B cell (primary cell): ENCODE measurements around the gene RNF38. TPM values are rescaled to one million over a fixed set of nuclear protein-coding genes. Genes with fewer than 3 reads are reported as not detected.
"Not testable (repeated sequence)": the region's sequence is repeated elsewhere in the genome, so short reads cannot be mapped to it uniquely, and the experiment has no call there.

Source experiments
- ATAC-seq: fragments of 200-7000 bp; cut with Tn5 transposase; one replicate; pipeline ENCODE4 v1.10.0; 2021; ENCODE audit warnings: low read depth, mild to moderate bottlenecking, moderate number of reproducible peaks, moderate library complexity
- CTCF ChIA-PET: fragments of 350-600 bp; sonication (Branson Sonifier 250); formaldehyde crosslinking; loops from one replicate; lab custom pipeline; 2021; ENCODE audit warnings: antibody characterized with exemption, inconsistent platforms; lab: Charles Lee
- POLR2A ChIA-PET: fragments of 350-600 bp; sonication (Branson Sonifier 250); formaldehyde crosslinking; loops from one replicate; lab custom pipeline; 2021; ENCODE audit warnings: antibody characterized with exemption; lab: Charles Lee
- DNase-seq: peaks from one replicate; pipeline ENCODE4 v3.0.0; 2013
- H2AFZ ChIP-seq: 2 replicates; pipeline ENCODE4 v1.6.1; 2012; ENCODE audit warnings: mild to moderate bottlenecking, low read depth, low read length; ENCODE audit not compliant: insufficient read depth, poor library complexity, severe bottlenecking
- H3K27ac ChIP-seq, 2 donors: 1 replicate in 1 of 2; 2 replicates in 1 of 2; pipeline ENCODE4 v1.5.1; 2012 to 2013; ENCODE audit warnings: low read length in 2 of 2, mild to moderate bottlenecking in 2 of 2, moderate library complexity in 1 of 2
- H3K27me3 ChIP-seq, 4 experiments: fragments of 200-600 bp in 1 of 4; sonication (generic) in 1 of 4; replicated peaks in 1 of 4; 1 replicate in 2 of 4; 2 replicates in 2 of 4; pipeline versions ENCODE4 v1.6.1 to v1.7.0; 2013 to 2016; ENCODE audit warnings: low read length in 3 of 4, mild to moderate bottlenecking in 2 of 4, mixed read lengths in 1 of 4, moderate library complexity in 1 of 4; ENCODE audit not compliant: insufficient read depth in 4 of 4, control insufficient read depth in 3 of 4; ENCODE audit errors: control extremely low read depth in 1 of 4
- H3K36me3 ChIP-seq, 2 experiments: replicated peaks in 1 of 2; 1 replicate in 1 of 2; 2 replicates in 1 of 2; pipeline versions ENCODE4 v1.6.1 to v1.7.1; 2013; ENCODE audit warnings: low read length in 1 of 2; ENCODE audit not compliant: insufficient read depth in 2 of 2, control insufficient read depth in 1 of 2; ENCODE audit errors: control extremely low read depth in 1 of 2, extremely low read depth in 1 of 2
- H3K4me1 ChIP-seq, 2 donors: fragments of 200-600 bp in 1 of 2; sonication (generic) in 1 of 2; 1 replicate in 1 of 2; 2 replicates in 1 of 2; pipeline versions ENCODE4 v1.5.1 to v1.6.1; 2013 to 2017; ENCODE audit warnings: low read length in 2 of 2; ENCODE audit not compliant: control insufficient read depth in 2 of 2, insufficient read depth in 2 of 2
- H3K4me2 ChIP-seq: replicated peaks from 2 replicates; pipeline ENCODE3; 2012; ENCODE audit warnings: mild to moderate bottlenecking, low read depth, low read length; ENCODE audit not compliant: poor library complexity, severe bottlenecking
- H3K4me3 ChIP-seq, 5 experiments: fragments of 200-600 bp in 1 of 5; sonication (generic) in 1 of 5; 1 replicate in 3 of 5; 2 replicates in 2 of 5; pipeline versions ENCODE4 v1.5.1 to v1.7.0; 2011 to 2016; ENCODE audit warnings: low read length in 4 of 5, mild to moderate bottlenecking in 4 of 5, low read depth in 2 of 5, control low read depth in 1 of 5, moderate library complexity in 1 of 5; ENCODE audit not compliant: insufficient read depth in 1 of 5; ENCODE audit errors: control extremely low read depth in 1 of 5, extremely low read depth in 1 of 5
- H3K79me2 ChIP-seq: fragments of 200-600 bp; sonication (generic); one replicate; pipeline ENCODE4 v1.6.0; 2016; ENCODE audit warnings: low read length; ENCODE audit not compliant: control insufficient read depth, insufficient read depth
- H3K9ac ChIP-seq: fragments of 200-600 bp; sonication (generic); 2 replicates; pipeline ENCODE4 v1.6.1; 2017; ENCODE audit warnings: mild to moderate bottlenecking, low read length, moderate library complexity
- H3K9me3 ChIP-seq, 3 donors: one replicate each; pipeline versions ENCODE4 v1.6.1 to v1.7.1; 2013; ENCODE audit warnings: low read length in 2 of 3; ENCODE audit not compliant: control insufficient read depth in 2 of 3, insufficient read depth in 1 of 3; ENCODE audit errors: control extremely low read depth in 1 of 3
- H4K20me1 ChIP-seq: 2 replicates; pipeline ENCODE4 v1.6.0; 2012; ENCODE audit warnings: mild to moderate bottlenecking, low read length; ENCODE audit not compliant: insufficient read depth, control insufficient read depth, poor library complexity, severe bottlenecking
- H3K27ac Mint-ChIP-seq: one replicate; pipeline ENCODE4 v1.8.0; 2021; ENCODE audit warnings: mixed read lengths
- H3K27me3 Mint-ChIP-seq: one replicate; pipeline ENCODE4 v1.8.0; 2021; ENCODE audit warnings: mixed read lengths
- H3K4me1 Mint-ChIP-seq: one replicate; pipeline ENCODE4 v1.8.0; 2021; ENCODE audit warnings: mixed read lengths
- H3K4me3 Mint-ChIP-seq: one replicate; pipeline ENCODE4 v1.8.0; 2021; ENCODE audit warnings: mixed read lengths
- H3K9me3 Mint-ChIP-seq: one replicate; pipeline ENCODE4 v1.8.0; 2022; ENCODE audit warnings: mixed read lengths; ENCODE audit not compliant: insufficient read depth
- CTCF ChIP-seq: fragments of 200-600 bp; IDR thresholded peaks from one replicate; pipeline ENCODE4 v1.8.0; 2022; ENCODE audit warnings: antibody characterized with exemption, mild to moderate bottlenecking
- EZH2 ChIP-seq: IDR thresholded peaks from 2 replicates; pipeline ENCODE4 v1.6.1; 2012; ENCODE audit warnings: borderline replicate concordance, low read depth, mild to moderate bottlenecking, moderate library complexity, low read length; ENCODE audit not compliant: insufficient read depth, poor library complexity, severe bottlenecking
- WGBS: methylation state at CpG from one replicate; pipeline ENCODE4 v1.1.5; 2013; ENCODE audit warnings: missing lambda C conversion rate; ENCODE audit not compliant: insufficient coverage; 5-methylcytosine and 5-hydroxymethylcytosine counted together
- intact Hi-C: fragments of 100-400 bp; cut with micrococcal nuclease; formaldehyde crosslinking; loops from one replicate; pipeline ENCODE4 v1.10.0; 2022
- polyA minus RNA-seq: library from RNA; depleted of rRNA, polyadenylated mRNA; stranded (reverse); fragments of >200 nt; gene quantifications from 2 replicates; pipeline ENCODE4 v1.2.3, GENCODE V29; 2012
- polyA plus RNA-seq: library from polyadenylated mRNA; depleted of rRNA; stranded (reverse); fragments of >200 nt; gene quantifications from 2 replicates; pipeline ENCODE4 v1.2.3, GENCODE V29; 2012
- total RNA-seq, 2 donors: library from RNA; stranded (reverse); fragments of 120-200 nt in 1 of 2; gene quantifications; 1 replicate in 1 of 2; 2 replicates in 1 of 2; pipeline versions ENCODE4 v1.2.3 to v1.2.4, GENCODE V29; 2013 to 2022

Gene RNF38
- total RNA-seq, result 73.3 and 81.6 TPM in 2 replicates
- total RNA-seq (2013), result 22.6 TPM
- polyA plus RNA-seq, result 25.2 and 36.8 TPM in 2 replicates
- polyA minus RNA-seq, result 40.0 and 86.2 TPM in 2 replicates

GRCh38 chr9:36399980-36400331 lies at the start of gene RNF38:
Gene RNF38 (minus strand): TSS chr9:36400269. CDS start chr9:36400108, 161 bp downstream.
- intact Hi-C loops, result loop anchor here (1.0 to 10.0 kb wide), 7 partner anchors 87 to 595 kb away; partner anchors contain the start of genes CLTA, GNE and MELK
- Histone ChIP-seq H3K27ac (peak within 1 kb of the TSS; percentile 94 to 98), H3K79me2 (peaks cover 72% of the 10 kb centered on the region)

GRCh38 chr9:36448555-36448954 lies 48.5 kb upstream of the RNF38 start:
- H3K9ac ChIP-seq, H3K27me3 Mint-ChIP-seq, intact Hi-C loops, H2AFZ ChIP-seq, H3K9me3 Mint-ChIP-seq, H3K4me3 Mint-ChIP-seq, ATAC-seq, H3K4me1 ChIP-seq, H3K27ac ChIP-seq, H3K27me3 ChIP-seq, H3K4me2 ChIP-seq, H3K9me3 ChIP-seq, H3K27ac Mint-ChIP-seq, DNase-seq, H3K4me3 ChIP-seq, POLR2A ChIA-PET, H3K36me3 ChIP-seq: not testable (repeated sequence)
- Histone ChIP-seq H4K20me1 (peaks cover 64% of the 10 kb centered on the region), H3K79me2 (peaks cover 94% of the 10 kb centered on the region)
- CTCF ChIA-PET, result interaction anchor here (1.3 to 2.5 kb wide), 4 partner anchors 12 to 108 kb away, joined by 3 to 9 read pairs (median 6); no protein-coding TSS in a partner anchor
- WGBS, result 87% methylated on average over 3 of the region's 9 CpGs
- H3K4me1 Mint-ChIP-seq, result peaks cover 17% of the 10 kb centered on the region

More at GRCh38 chr9:36399980-36400331, at the start of gene RNF38:
- POLR2A ChIA-PET, result interaction anchor here (0.6 to 1.9 kb wide), 5 partner anchors 17 to 1394 kb away, joined by 3 to 8 read pairs (median 4); no protein-coding TSS in a partner anchor
- Histone ChIP-seq H3K9ac (peak within 1 kb of the TSS; percentile 99), H3K4me1 (peaks cover 18 to 21% of the 10 kb centered on the region in 2 donors), H3K9me3 (no peaks in the 10 kb centered on the region), H3K36me3 (peaks cover 1 to 3% of the 10 kb centered on the region in 2 experiments), H3K27me3 (no peaks in the 10 kb centered on the region), H3K4me2 (peak within 1 kb of the TSS; percentile 84), H3K4me3 (peak within 1 kb of the TSS; percentile 72 to 90 (median 81)), H4K20me1 (peaks cover 24% of the 10 kb centered on the region), H2AFZ (peak within 1 kb of the TSS; percentile 77)
- TF ChIP-seq CTCF (no peak), EZH2 (no peak)
- CTCF ChIA-PET, result interaction anchor here (11.7 kb wide), 1 partner anchor 155 kb away, joined by 456 read pairs; no protein-coding TSS in a partner anchor
- no peak for ATAC-seq
- Mint-ChIP-seq H3K9me3 (no peaks in the 10 kb centered on the region), H3K27me3 (no peaks in the 10 kb centered on the region), H3K27ac (peak within 1 kb of the TSS; percentile 93), H3K4me1 (peaks cover 38% of the 10 kb centered on the region), H3K4me3 (peak within 1 kb of the TSS; percentile 88)
- DNase-seq, result no peak
- under 1% methylated on average over 11 of the region's 12 CpGs for WGBS
